ENCODE measurements around the gene LRRC66. TPM values are rescaled to one million over a fixed set of nuclear protein-coding genes. Genes with fewer than 3 reads are reported as not detected.

The LRRC66 gene
- total and polyA plus RNA-seq, 2 of the 13 experiments (the other 11 are each of a cell fraction or from before 2014, with no cell fraction given): not detected

DNA sequence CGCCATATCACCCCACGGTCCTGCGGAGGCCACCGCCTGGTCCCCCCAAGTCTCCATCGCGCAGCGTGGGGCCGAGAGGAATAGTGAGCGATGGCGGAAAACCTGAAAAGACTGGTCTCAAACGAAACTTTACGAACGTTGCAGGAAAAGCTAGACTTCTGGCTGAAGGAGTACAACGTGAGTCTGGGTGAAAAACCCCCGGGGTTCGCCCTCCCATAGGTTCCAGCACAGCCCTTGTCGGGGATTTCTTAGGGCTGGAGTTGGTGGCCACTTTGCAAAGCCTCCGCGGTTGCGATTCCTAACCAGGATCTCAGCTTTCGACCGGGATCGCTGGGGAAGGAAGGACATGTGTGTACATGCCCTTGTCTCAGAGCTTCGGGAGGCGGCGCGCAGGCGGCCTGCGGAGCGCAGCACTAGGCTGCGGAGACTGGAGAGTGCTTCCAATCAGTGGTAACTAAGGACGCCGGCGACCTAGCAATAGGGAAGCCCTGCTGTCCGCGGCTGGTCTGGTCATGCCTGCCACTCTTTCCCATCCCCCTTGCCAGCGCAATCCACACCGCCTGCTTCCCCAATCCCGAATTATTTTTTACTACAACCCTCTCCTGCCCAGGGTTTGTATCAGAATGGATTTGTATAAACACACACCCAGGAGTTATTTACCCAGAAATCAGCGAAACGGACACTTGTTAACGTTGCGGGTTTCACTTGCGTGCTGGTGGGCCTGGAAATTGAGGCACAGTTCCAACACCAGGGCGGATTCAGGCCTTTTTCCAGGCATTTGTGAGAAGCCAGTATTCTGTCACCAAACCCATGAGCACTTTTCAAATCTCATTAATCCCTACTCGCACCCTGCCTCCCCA lies 31.7 kb upstream of the LRRC66 start (continued):
- TF ChIP-seq HOXD1 (CRISPR knock-in tag; IDR thresholded peaks at IDR 0.05): no peak
- peak; percentile 94 for TF ChIP-seq HNRNPLL (IDR thresholded peaks at IDR 0.05; ENCODE audit: low read depth, low read length, poor library complexity, severe bottlenecking)
- TF ChIP-seq CREB1 (IDR thresholded peaks at IDR 0.05): no peak
- no peak for TF ChIP-seq CREB1 (CRISPR knock-in tag; IDR thresholded peaks at IDR 0.05)
- TF ChIP-seq PAX8 (CRISPR knock-in tag; IDR thresholded peaks at IDR 0.05; ENCODE audit: borderline replicate concordance): no peak
- no peak for TF ChIP-seq CCDC6 (CRISPR knock-in tag; IDR thresholded peaks at IDR 0.05)
- TF ChIP-seq, protein P1, sequence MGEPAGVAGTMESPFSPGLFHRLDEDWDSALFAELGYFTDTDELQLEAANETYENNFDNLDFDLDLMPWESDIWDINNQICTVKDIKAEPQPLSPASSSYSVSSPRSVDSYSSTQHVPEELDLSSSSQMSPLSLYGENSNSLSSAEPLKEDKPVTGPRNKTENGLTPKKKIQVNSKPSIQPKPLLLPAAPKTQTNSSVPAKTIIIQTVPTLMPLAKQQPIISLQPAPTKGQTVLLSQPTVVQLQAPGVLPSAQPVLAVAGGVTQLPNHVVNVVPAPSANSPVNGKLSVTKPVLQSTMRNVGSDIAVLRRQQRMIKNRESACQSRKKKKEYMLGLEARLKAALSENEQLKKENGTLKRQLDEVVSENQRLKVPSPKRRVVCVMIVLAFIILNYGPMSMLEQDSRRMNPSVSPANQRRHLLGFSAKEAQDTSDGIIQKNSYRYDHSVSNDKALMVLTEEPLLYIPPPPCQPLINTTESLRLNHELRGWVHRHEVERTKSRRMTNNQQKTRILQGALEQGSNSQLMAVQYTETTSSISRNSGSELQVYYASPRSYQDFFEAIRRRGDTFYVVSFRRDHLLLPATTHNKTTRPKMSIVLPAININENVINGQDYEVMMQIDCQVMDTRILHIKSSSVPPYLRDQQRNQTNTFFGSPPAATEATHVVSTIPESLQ (CRISPR knock-in tag; conservative IDR thresholded peaks at IDR 0.05): no peak
- no peak for TF ChIP-seq RAD21 (CRISPR knock-in tag; IDR thresholded peaks at IDR 0.05)
- no peak; the same call in 1 of the 2 replicates for TF ChIP-seq PHF21A (CRISPR knock-in tag; IDR thresholded peaks at IDR 0.05)
- 0 out of 2 replicates have a peak, but pooled peaks have one; percentile 37 for TF ChIP-seq SALL2 (CRISPR knock-in tag; IDR thresholded peaks at IDR 0.05)
- peak; percentile 40; the same call in 1 of the 2 replicates for TF ChIP-seq ZNF296 (CRISPR knock-in tag; conservative IDR thresholded peaks at IDR 0.05)
- TF ChIP-seq HCFC1 (IDR thresholded peaks at IDR 0.05; ENCODE audit: low read depth, low read length): no peak
- TF ChIP-seq ZNF737 (CRISPR knock-in tag; IDR thresholded peaks at IDR 0.05; ENCODE audit: borderline replicate concordance): no peak; the same call in 1 of the 2 replicates
- TF ChIP-seq ZFAT (CRISPR knock-in tag; conservative IDR thresholded peaks at IDR 0.05): 0 out of 2 replicates have a peak, but pooled peaks have one; percentile 31
- no peak for TF ChIP-seq KDM6A (CRISPR knock-in tag; IDR thresholded peaks at IDR 0.05; ENCODE audit: low read depth)
- TF ChIP-seq NCOR1 (IDR thresholded peaks at IDR 0.05; ENCODE audit: borderline replicate concordance, low read length): no peak
- TF ChIP-seq MTF1 (CRISPR knock-in tag; IDR thresholded peaks at IDR 0.05): no peak
- TF ChIP-seq, protein P2, sequence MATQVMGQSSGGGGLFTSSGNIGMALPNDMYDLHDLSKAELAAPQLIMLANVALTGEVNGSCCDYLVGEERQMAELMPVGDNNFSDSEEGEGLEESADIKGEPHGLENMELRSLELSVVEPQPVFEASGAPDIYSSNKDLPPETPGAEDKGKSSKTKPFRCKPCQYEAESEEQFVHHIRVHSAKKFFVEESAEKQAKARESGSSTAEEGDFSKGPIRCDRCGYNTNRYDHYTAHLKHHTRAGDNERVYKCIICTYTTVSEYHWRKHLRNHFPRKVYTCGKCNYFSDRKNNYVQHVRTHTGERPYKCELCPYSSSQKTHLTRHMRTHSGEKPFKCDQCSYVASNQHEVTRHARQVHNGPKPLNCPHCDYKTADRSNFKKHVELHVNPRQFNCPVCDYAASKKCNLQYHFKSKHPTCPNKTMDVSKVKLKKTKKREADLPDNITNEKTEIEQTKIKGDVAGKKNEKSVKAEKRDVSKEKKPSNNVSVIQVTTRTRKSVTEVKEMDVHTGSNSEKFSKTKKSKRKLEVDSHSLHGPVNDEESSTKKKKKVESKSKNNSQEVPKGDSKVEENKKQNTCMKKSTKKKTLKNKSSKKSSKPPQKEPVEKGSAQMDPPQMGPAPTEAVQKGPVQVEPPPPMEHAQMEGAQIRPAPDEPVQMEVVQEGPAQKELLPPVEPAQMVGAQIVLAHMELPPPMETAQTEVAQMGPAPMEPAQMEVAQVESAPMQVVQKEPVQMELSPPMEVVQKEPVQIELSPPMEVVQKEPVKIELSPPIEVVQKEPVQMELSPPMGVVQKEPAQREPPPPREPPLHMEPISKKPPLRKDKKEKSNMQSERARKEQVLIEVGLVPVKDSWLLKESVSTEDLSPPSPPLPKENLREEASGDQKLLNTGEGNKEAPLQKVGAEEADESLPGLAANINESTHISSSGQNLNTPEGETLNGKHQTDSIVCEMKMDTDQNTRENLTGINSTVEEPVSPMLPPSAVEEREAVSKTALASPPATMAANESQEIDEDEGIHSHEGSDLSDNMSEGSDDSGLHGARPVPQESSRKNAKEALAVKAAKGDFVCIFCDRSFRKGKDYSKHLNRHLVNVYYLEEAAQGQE (IDR thresholded peaks at IDR 0.05; ENCODE audit: borderline replicate concordance in 1 of 2, low read depth in 1 of 2, low read length in 2 of 2): no peak; a peak in 1 of 4 replicates
- no peak for TF ChIP-seq HMG20A (CRISPR knock-in tag; IDR thresholded peaks at IDR 0.05; ENCODE audit: borderline replicate concordance)
- TF ChIP-seq SMAD1 (CRISPR knock-in tag; IDR thresholded peaks at IDR 0.05; ENCODE audit: borderline replicate concordance, low read depth): peak; percentile 38; the same call in 1 of the 2 replicates
- TF ChIP-seq, protein P3, sequence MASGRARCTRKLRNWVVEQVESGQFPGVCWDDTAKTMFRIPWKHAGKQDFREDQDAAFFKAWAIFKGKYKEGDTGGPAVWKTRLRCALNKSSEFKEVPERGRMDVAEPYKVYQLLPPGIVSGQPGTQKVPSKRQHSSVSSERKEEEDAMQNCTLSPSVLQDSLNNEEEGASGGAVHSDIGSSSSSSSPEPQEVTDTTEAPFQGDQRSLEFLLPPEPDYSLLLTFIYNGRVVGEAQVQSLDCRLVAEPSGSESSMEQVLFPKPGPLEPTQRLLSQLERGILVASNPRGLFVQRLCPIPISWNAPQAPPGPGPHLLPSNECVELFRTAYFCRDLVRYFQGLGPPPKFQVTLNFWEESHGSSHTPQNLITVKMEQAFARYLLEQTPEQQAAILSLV (CRISPR knock-in tag; IDR thresholded peaks at IDR 0.05; ENCODE audit: borderline replicate concordance): no peak
- peak; percentile 17; the same call in 1 of the 2 replicates for TF ChIP-seq RXRA (CRISPR knock-in tag; IDR thresholded peaks at IDR 0.05)
- TF ChIP-seq, protein P4, sequence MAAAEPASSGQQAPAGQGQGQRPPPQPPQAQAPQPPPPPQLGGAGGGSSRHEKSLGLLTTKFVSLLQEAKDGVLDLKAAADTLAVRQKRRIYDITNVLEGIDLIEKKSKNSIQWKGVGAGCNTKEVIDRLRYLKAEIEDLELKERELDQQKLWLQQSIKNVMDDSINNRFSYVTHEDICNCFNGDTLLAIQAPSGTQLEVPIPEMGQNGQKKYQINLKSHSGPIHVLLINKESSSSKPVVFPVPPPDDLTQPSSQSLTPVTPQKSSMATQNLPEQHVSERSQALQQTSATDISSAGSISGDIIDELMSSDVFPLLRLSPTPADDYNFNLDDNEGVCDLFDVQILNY (CRISPR knock-in tag; conservative IDR thresholded peaks at IDR 0.05): no peak

Data from HepG2 (cell line).